Activated T-helper 1 cell treated with anti-CD3 and anti-CD28 coated beads, Interleukin-12 subunit alpha, Interleukin-12 subunit beta, Interleukin-2, Interleukin-4 antibody, amounts not matched to agents 30 ng/mL and 10 ng/mL and 1 ng/mL, durations not matched to agents 14 hours and 24 hours and 36 hours (primary cell): ENCODE measurements around the gene CDHR5. TPM values are rescaled to one million over a fixed set of nuclear protein-coding genes. Genes with fewer than 3 reads are reported as not detected.

Experiments
- DNase-seq: peaks from one replicate; pipeline ENCODE4 v3.0.0; 2021; ENCODE audit warnings: low spot score
- H3K27ac Mint-ChIP-seq: one replicate; pipeline ENCODE4 v1.8.0; 2021; ENCODE audit warnings: mild to moderate bottlenecking, mixed read lengths
- H3K27me3 Mint-ChIP-seq: one replicate; pipeline ENCODE4 v1.8.0; 2022; ENCODE audit warnings: mild to moderate bottlenecking, moderate library complexity, mixed read lengths; ENCODE audit not compliant: insufficient read depth
- H3K36me3 Mint-ChIP-seq: one replicate; pipeline ENCODE4 v1.8.0; 2021; ENCODE audit warnings: low read depth, mixed read lengths
- H3K4me1 Mint-ChIP-seq: one replicate; pipeline ENCODE4 v1.8.0; 2021; ENCODE audit warnings: low read depth, mixed read lengths
- H3K4me3 Mint-ChIP-seq: one replicate; pipeline ENCODE4 v1.8.0; 2021; ENCODE audit warnings: mild to moderate bottlenecking, moderate library complexity, mixed read lengths
- H3K9me3 Mint-ChIP-seq: one replicate; pipeline ENCODE4 v1.8.0; 2021; ENCODE audit warnings: mixed read lengths
- intact Hi-C: fragments of 100-400 bp; cut with micrococcal nuclease; formaldehyde crosslinking; loops from one replicate; pipeline ENCODE4 v1.15.1; 2024
- total RNA-seq: library from RNA; stranded (reverse); gene quantifications from 2 replicates; pipeline ENCODE4 v1.2.3, GENCODE V29; 2022

Gene CDHR5
- total RNA-seq, 1 donor from 2014 or later, result not detected

- peak overlapping the region; percentile 86 for H3K4me3 Mint-ChIP-seq
- H3K4me1 Mint-ChIP-seq, result peaks cover 7% of the 10 kb centered on the region
- H3K9me3 Mint-ChIP-seq, result no peaks in the 10 kb centered on the region
- intact Hi-C loops, result loop anchor here (1.0 to 5.0 kb wide), 5 partner anchors 12 to 181 kb away; partner anchors contain the start of genes LRRC56, PHRF1 and SLC25A22
- no peak for DNase-seq
- no peaks in the 10 kb centered on the region for H3K27me3 Mint-ChIP-seq
- peak overlapping the region; percentile 85 for H3K27ac Mint-ChIP-seq
- peaks cover 11% of the 10 kb centered on the region for H3K36me3 Mint-ChIP-seq
Measured at GRCh38 chr11:616320-617198, 8.2 kb downstream of the CDHR5 start.

GRCh38 chr11:615504-616319 lies 9.0 kb downstream of the CDHR5 start, which contains the start of gene IRF7:
Gene IRF7, minus strand, starts transcription at chr11:615950. Its CDS starts 586 bp downstream, at chr11:615364.
- H3K27ac Mint-ChIP-seq, result peak within 1 kb of the TSS; percentile 85
- no peaks in the 10 kb centered on the region for H3K27me3 Mint-ChIP-seq
- peak; percentile 88 for DNase-seq
- peaks cover 14% of the 10 kb centered on the region for H3K36me3 Mint-ChIP-seq
- H3K4me1 Mint-ChIP-seq, result peaks cover 7% of the 10 kb centered on the region
- no peaks in the 10 kb centered on the region for H3K9me3 Mint-ChIP-seq
- peak within 1 kb of the TSS; percentile 86 for H3K4me3 Mint-ChIP-seq
- intact Hi-C loops, result loop anchor here (1.0 to 5.0 kb wide), 7 partner anchors 13 to 182 kb away; partner anchors contain the start of genes LMNTD2, LRRC56, PHRF1 and RASSF7

- H3K36me3 Mint-ChIP-seq, result peaks cover 15% of the 10 kb centered on the region
- no peaks in the 10 kb centered on the region for H3K9me3 Mint-ChIP-seq
- H3K4me3 Mint-ChIP-seq, result peak overlapping the region; percentile 86
- H3K27me3 Mint-ChIP-seq, result no peaks in the 10 kb centered on the region
- intact Hi-C loops, result loop anchor here (1.0 to 5.0 kb wide), 3 partner anchors 27 to 182 kb away; partner anchors contain the start of genes LMNTD2, RASSF7 and SLC25A22
- DNase-seq, result no peak
- H3K27ac Mint-ChIP-seq, result peak overlapping the region; percentile 72
- H3K4me1 Mint-ChIP-seq, result peaks cover 7% of the 10 kb centered on the region
Measured at GRCh38 chr11:614623-615503, 9.9 kb downstream of the CDHR5 start.

- DNase-seq, result no peak
- Mint-ChIP-seq H3K27ac (peak overlapping the region; percentile 72), H3K9me3 (no peaks in the 10 kb centered on the region), H3K36me3 (peaks cover 15% of the 10 kb centered on the region), H3K27me3 (no peaks in the 10 kb centered on the region), H3K4me3 (peak overlapping the region; percentile 86), H3K4me1 (peaks cover 7% of the 10 kb centered on the region)
- intact Hi-C loops, result no loop called here
Measured at GRCh38 chr11:614021-614622, 10.6 kb downstream of the CDHR5 start.

GRCh38 chr11:613369-613968 lies 11.3 kb downstream of the CDHR5 start:
- DNase-seq, result peak; percentile 53
- H3K36me3 Mint-ChIP-seq, result peaks cover 17% of the 10 kb centered on the region
- peak overlapping the region; percentile 86 for H3K4me3 Mint-ChIP-seq
- intact Hi-C loops, result loop anchor here (2.0 kb wide), 1 partner anchor 45 kb away; no protein-coding TSS in a partner anchor
- peaks cover 7% of the 10 kb centered on the region for H3K4me1 Mint-ChIP-seq
- H3K27me3 Mint-ChIP-seq, result no peaks in the 10 kb centered on the region
- H3K27ac Mint-ChIP-seq, result peak overlapping the region; percentile 48
- H3K9me3 Mint-ChIP-seq, result no peaks in the 10 kb centered on the region

- DNase-seq, result no peak
Measured at GRCh38 chr11:612961-613300, 11.8 kb downstream of the CDHR5 start.

GRCh38 chr11:612201-612960 lies 12.4 kb downstream of the CDHR5 start:
- no peak for DNase-seq
- H3K27ac Mint-ChIP-seq, result peak overlapping the region; percentile 24
- no peaks in the 10 kb centered on the region for H3K27me3 Mint-ChIP-seq
- intact Hi-C loops, result loop anchor here (2.0 kb wide), 1 partner anchor 44 kb away; no protein-coding TSS in a partner anchor
- no peaks in the 10 kb centered on the region for H3K9me3 Mint-ChIP-seq
- H3K4me1 Mint-ChIP-seq, result peaks cover 7% of the 10 kb centered on the region
- H3K36me3 Mint-ChIP-seq, result peaks cover 21% of the 10 kb centered on the region
- H3K4me3 Mint-ChIP-seq, result peak overlapping the region; percentile 68

More at GRCh38 chr11:612961-613300, 11.8 kb downstream of the CDHR5 start:
- Mint-ChIP-seq H3K27me3 (no peaks in the 10 kb centered on the region), H3K9me3 (no peaks in the 10 kb centered on the region), H3K36me3 (peaks cover 20% of the 10 kb centered on the region), H3K4me1 (peaks cover 7% of the 10 kb centered on the region), H3K4me3 (no peak overlapping the region), H3K27ac (no peak overlapping the region)
- intact Hi-C loops, result loop anchor here (2.0 kb wide), 1 partner anchor 44 kb away; no protein-coding TSS in a partner anchor

- H3K4me3 Mint-ChIP-seq, result no peak overlapping the region
- no peaks in the 10 kb centered on the region for H3K9me3 Mint-ChIP-seq
- intact Hi-C loops, result no loop called here
- H3K36me3 Mint-ChIP-seq, result peaks cover 28% of the 10 kb centered on the region
- H3K27ac Mint-ChIP-seq, result no peak overlapping the region
- H3K27me3 Mint-ChIP-seq, result no peaks in the 10 kb centered on the region
- peaks cover 7% of the 10 kb centered on the region for H3K4me1 Mint-ChIP-seq
- no peak for DNase-seq
Measured at GRCh38 chr11:611001-611996, 13.5 kb downstream of the CDHR5 start.

- Mint-ChIP-seq H3K27me3 (no peaks in the 10 kb centered on the region), H3K36me3 (peaks cover 28% of the 10 kb centered on the region), H3K4me3 (no peak overlapping the region), H3K9me3 (no peaks in the 10 kb centered on the region), H3K27ac (no peak overlapping the region), H3K4me1 (peaks cover 7% of the 10 kb centered on the region)
- DNase-seq, result no peak
- intact Hi-C loops, result no loop called here
Measured at GRCh38 chr11:610146-610801, 14.5 kb downstream of the CDHR5 start.

- Mint-ChIP-seq H3K4me3 (no peak overlapping the region), H3K27ac (no peak overlapping the region), H3K4me1 (peaks cover 7% of the 10 kb centered on the region), H3K9me3 (no peaks in the 10 kb centered on the region), H3K36me3 (peaks cover 29% of the 10 kb centered on the region), H3K27me3 (no peaks in the 10 kb centered on the region)
- intact Hi-C loops, result no loop called here
- DNase-seq, result no peak
Measured at GRCh38 chr11:609341-609811, 15.4 kb downstream of the CDHR5 start.
